Stimulated activated CD4-positive, alpha-beta T cell treated with anti-CD3 and anti-CD28 coated beads, TNF-alpha, amount 100 ng/mL, for 1 hour (primary cell): Measurements from ENCODE around the gene SEC16B.

Source experiments
- DNase-seq, 3 donors: peaks; one replicate each; pipeline ENCODE4 v3.0.0-alpha.2; 2020; ENCODE audit warnings: low read depth in 3 of 3, low spot score in 1 of 3

SEC16B gene

GRCh38 chr1:177913762-177914540, 55.9 kb downstream of the SEC16B start:
- no peak for DNase-seq

GRCh38 chr1:177912991-177913390, 56.9 kb downstream of the SEC16B start:
- DNase-seq, result no peak

GRCh38 chr1:177909416-177909815, 60.4 kb downstream of the SEC16B start:
- no peak for DNase-seq

- DNase-seq, result no peak
Measured at GRCh38 chr1:177907000-177907399, 62.9 kb downstream of the SEC16B start.

GRCh38 chr1:177905686-177906085, 64.2 kb downstream of the SEC16B start:
- DNase-seq, result no peak

GRCh38 chr1:177902266-177902665, 67.6 kb downstream of the SEC16B start:
- DNase-seq, result no peak

GRCh38 chr1:177897998-177898654, 71.7 kb downstream of the SEC16B start:
- no peak for DNase-seq

GRCh38 chr1:177897281-177897997, 72.4 kb downstream of the SEC16B start:
- no peak for DNase-seq
